ENCODE data around the gene ARID3C.

ARID3C gene

DNA sequence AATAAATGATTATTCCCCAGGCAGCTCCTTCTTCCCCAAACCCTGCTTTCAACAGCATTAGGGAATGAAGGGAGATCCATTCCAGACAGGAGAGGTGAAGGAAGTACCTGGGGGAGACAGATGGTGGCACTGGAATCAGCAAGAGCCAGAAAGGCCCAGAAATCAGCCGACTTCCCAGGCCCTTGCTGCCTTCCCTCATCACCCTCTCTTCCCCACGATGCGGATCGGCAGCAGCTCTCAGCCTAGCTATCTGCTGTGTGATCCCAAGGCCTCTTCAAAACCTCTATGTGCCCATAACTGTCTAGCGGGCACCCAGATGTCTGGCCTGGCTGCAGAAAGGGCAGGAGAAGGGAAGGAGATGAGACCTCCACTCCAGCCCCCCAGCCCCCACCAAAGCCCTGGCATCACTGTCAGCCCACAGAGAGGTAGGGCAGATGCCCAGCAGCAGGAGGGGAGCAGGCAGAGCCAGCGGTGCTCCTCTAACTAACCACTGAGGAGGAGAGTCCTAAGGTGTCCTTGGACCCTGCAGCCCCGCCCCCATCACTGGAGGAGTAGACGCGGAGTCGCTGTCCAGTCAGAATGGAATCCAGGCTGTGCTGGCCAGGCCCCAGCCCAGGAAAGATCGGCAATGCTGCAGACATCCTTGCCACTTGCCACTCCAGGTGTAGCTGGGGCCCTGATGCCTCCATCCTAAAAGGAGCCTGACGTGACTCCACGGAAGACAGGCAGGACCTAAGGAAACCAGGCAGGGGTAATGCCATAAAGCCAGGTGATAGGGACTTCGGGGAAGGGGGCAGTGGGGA lies 52.1 kb downstream of the ARID3C start:
- no peak for DNase-seq

DNA sequence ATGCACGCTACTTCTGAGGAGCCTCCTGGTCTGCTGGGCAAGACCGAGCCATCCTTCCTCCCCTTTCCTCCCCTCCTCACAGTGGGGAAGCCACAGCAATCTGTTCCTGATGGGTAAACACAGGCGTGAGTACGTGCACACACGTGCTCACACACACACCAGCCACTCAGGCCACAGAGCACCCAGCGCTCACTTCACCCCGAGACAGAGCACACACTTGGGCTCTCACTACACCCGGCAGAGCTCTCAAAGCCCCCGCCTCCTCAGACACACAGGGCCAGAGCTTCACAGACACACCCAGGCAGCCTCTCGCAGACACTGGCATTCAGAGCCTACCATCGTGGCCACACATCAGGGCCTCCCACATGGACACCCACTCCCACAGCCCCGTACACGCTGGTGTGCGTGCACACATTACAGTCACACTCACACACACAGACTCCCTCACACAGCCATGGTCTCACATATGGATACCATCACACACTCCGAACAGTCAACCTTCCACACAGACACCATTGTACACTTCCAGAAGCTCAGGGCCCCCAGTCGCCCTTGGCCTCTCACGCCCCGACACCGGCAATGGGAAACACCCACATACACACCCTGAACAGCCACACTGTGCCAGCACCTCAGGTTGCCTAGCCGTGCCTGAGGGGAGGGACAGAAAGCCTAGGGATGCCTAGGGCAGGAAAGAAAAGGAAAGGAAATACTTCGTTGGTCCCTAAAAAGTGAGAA lies 52.8 kb downstream of the ARID3C start:
- no peak for DNase-seq

DNA sequence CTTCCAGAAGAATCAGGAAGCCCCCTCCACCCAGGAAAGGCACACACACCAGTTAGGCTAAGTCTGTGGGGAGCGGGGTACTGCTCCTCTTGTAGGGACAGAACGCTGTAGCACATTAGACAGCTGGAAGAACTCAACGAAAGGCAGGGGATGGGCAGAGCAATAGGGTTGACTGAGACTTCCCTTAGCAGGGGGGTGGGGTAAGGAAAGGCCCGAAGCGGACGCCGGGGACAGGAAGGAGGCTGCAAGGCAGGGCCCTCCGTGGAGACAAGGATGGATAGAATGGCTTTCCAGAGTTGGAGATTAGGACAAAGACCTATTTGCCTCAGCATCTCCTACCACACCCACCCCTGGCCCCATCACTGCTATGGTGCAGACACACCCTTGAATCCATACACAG lies 53.6 kb downstream of the ARID3C start:
- no peak for DNase-seq

- DNase-seq, result no peak
These were observed 54.3 kb downstream of the ARID3C start for GRCh38 chr9:34574571-34574970.

DNA sequence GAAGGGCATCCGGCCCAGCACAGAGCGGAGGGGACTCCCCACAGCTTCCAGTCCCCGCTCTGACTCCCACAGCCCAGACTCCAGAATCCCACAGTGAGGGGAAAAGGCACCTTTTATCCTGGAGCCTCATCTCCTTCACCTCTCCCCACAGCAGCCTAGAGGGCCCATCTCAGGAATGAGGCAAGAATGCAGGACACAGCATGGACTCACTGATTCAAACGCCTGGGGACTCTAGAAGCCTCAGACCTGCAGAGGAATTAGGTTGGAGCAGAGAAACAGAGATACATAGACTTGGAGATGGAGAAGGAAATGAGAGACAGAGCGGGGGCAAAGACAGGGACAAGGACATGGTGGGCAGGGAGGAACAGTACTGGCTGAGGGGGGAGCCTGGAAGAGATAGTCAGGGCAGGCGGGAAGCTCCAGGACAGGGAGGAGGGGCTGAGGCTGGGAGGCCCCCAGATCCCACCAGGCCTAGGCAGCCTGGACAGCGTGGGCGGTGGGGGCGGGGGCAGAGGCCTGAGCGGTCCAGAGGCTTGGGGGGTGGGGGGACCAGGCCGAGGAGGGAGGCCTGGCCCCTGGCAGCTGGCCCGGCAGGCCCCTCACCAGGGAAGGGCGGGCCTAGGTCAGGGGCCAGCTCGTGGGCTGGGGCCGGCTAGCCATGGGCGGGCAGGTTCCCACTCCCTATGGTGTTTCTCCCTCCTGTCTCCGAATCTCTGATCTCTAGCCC lies 55.1 kb downstream of the ARID3C start:
- no peak for DNase-seq

GRCh38 chr9:34572628-34573027 lies 56.2 kb downstream of the ARID3C start:
- DNase-seq, result no peak

DNA sequence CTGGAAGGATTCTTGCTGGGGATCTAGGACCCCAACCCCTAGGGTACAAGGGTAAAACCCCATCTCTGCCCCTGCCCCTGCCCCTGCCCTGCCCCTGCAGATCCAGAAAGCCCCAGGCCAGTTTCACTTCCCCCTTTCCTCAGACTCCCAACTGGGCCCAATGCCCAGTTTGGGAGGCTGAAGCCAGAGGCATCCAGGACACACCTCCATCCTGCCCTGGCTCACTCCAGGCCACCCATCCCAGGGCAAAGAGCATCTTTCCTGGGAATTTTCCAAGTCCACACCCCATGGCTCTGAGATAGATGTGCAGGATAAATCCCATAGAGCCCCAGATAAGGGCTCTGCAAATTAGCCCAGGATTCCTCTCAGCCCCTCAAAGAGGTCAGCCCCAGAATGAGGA lies 56.8 kb downstream of the ARID3C start:
- DNase-seq, result no peak

GRCh38 chr9:34571481-34571810 lies 57.4 kb downstream of the ARID3C start:
- no peak for DNase-seq

Measured in activated CD4-positive, alpha-beta T cell treated with anti-CD3 and anti-CD28 coated beads for 1 hour (primary cell).